Measurements from ENCODE around the gene HPCAL1. TPM values are rescaled to one million over a fixed set of nuclear protein-coding genes. Genes with fewer than 3 reads are reported as not detected.
A peak's percentile ranks its signal among the peaks of the same experiment; 100 is the strongest.

The HPCAL1 gene
- total RNA-seq, 2 experiments from 2014 or later = 61.6 to 63.6 TPM

- H3K4me1 Mint-ChIP-seq = peaks cover 65% of the 10 kb centered on the region
- CTCF ChIA-PET = interaction anchor here (1.1 to 5.7 kb wide), 11 partner anchors 10 to 1451 kb away, joined by 3 to 31 read pairs (median 5); no protein-coding TSS in a partner anchor
Measured at GRCh38 chr2:10304458-10305253, 2.0 kb downstream of the HPCAL1 start.

GRCh38 chr2:10305254-10305635 lies 2.5 kb downstream of the HPCAL1 start:
- ChIA-PET POLR2A (interaction anchor here (0.6 to 1.3 kb wide), 2 partner anchors 27 to 103 kb away, joined by 3 to 8 read pairs; no protein-coding TSS in a partner anchor), CTCF (interaction anchor here (1.1 to 5.7 kb wide), 8 partner anchors 10 to 181 kb away, joined by 3 to 31 read pairs (median 4); no protein-coding TSS in a partner anchor)
- Mint-ChIP-seq H3K27ac (peak overlapping the region; percentile 83), H3K36me3 (ENCODE audit: low read depth) (peaks cover 12% of the 10 kb centered on the region), H3K4me1 (peaks cover 63% of the 10 kb centered on the region), H3K27me3 (no peaks in the 10 kb centered on the region), H3K4me3 (peak overlapping the region; percentile 97), H3K9me3 (peaks cover 7% of the 10 kb centered on the region)
- DNase-seq = peak; percentile 77

More at GRCh38 chr2:10304458-10305253, 2.0 kb downstream of the HPCAL1 start:
- Mint-ChIP-seq H3K27ac (peak overlapping the region; percentile 83), H3K36me3 (ENCODE audit: low read depth) (peaks cover 9% of the 10 kb centered on the region), H3K9me3 (peaks cover 3% of the 10 kb centered on the region), H3K27me3 (no peaks in the 10 kb centered on the region), H3K4me3 (peak overlapping the region; percentile 97)
- POLR2A ChIA-PET = interaction anchor here (0.6 to 1.3 kb wide), 4 partner anchors 104 to 178 kb away, joined by 4 to 8 read pairs (median 4); no protein-coding TSS in a partner anchor
- DNase-seq = no peak

DNA sequence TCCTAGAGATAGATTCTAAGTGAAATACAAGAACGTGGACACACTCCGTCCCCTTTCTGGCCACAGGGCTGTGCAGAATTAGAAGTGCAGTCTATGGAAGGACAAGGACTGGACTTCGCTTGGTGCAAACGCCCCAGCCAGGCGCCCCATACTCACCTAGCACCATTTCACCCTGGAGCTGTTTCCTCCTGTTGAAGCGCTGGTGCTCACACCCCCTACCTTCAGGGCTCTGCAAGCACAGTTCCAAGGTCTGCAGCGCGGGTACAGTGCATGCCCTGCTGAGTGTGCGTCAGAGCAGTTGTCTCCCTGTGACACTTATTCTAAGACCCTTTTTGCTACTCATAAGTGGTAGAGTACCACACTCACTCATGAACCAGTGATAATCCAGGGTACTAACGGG lies 3.0 kb downstream of the HPCAL1 start:
- peak overlapping the region; percentile 97 for H3K4me3 Mint-ChIP-seq
- H3K27ac Mint-ChIP-seq = peak overlapping the region; percentile 83
- no peaks in the 10 kb centered on the region for H3K27me3 Mint-ChIP-seq
- H3K9me3 Mint-ChIP-seq = peaks cover 7% of the 10 kb centered on the region
- POLR2A ChIA-PET = interaction anchor here (0.6 to 1.3 kb wide), 2 partner anchors 26 to 103 kb away, joined by 3 to 8 read pairs; no protein-coding TSS in a partner anchor
- peaks cover 12% of the 10 kb centered on the region for H3K36me3 Mint-ChIP-seq (ENCODE audit: low read depth)
- CTCF ChIA-PET = interaction anchor here (0.6 to 3.0 kb wide), 9 partner anchors 11 to 1940 kb away, joined by 3 to 9 read pairs (median 5); no protein-coding TSS in a partner anchor
- peak; percentile 51 for DNase-seq
- H3K4me1 Mint-ChIP-seq = peaks cover 58% of the 10 kb centered on the region

DNA sequence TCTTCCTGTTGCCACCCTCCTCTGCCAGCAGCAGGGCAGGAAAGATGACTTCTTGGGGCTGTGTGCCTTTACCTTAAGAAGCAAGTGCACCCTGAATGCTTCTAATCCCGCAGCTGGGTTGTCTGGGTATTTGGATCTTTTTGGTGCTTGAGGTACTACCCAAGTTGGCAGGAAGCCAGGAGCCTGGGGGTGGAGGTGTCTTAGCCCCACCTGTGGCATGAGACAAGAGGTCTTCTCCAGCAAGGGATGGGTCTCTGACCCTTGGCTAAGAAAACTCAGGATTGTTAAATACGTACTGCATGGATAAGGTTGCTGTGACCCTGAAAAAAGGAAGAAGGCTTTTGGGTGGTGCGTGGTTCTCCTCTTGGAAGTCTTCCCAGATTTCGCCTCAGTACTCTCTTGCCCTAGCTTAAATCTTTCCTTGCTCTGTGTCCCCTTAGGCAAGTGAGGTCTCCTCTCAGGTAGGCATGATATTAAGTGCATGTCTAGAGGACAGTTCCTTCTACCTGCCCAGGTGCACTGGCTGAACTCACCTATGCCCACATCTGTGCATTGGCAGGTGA lies 4.3 kb downstream of the HPCAL1 start:
- Mint-ChIP-seq H3K4me3 (no peak overlapping the region), H3K36me3 (ENCODE audit: low read depth) (peaks cover 12% of the 10 kb centered on the region), H3K4me1 (peaks cover 46% of the 10 kb centered on the region), H3K9me3 (peaks cover 7% of the 10 kb centered on the region), H3K27me3 (no peaks in the 10 kb centered on the region), H3K27ac (no peak overlapping the region)
- ChIA-PET CTCF (interaction anchor here (1.4 to 3.0 kb wide), 5 partner anchors 13 to 102 kb away, joined by 3 to 9 read pairs (median 7); no protein-coding TSS in a partner anchor), POLR2A (no interaction called here)
- no peak for DNase-seq

DNA sequence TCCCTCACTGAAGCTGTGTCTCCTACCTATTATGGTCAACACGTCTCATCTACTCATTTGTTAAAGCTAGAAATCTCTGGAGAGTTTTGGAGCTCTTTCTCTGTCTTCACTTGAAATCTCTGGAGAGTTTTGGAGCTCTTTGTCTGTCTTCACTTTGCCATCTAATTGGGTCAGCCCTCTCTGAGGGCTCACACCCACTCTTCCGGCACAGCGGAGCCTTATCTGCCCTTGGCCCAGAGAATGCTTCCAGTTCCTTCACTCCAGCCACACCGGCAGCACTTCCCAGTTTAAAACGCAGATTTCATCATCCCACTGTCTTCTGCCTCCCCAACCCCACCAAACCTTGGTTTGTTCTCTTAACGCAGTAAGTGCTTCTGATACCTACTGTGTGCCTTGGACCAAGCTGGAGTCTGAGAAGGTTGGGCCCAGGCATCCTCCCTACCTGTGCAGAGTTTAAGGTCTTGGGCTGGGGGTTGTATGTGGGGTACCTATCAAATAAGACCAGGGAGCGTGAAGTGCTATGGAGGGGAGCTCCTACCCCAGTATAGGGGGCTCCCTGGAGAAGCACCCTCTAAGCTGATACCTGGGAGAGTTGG lies 5.0 kb downstream of the HPCAL1 start:
- ChIA-PET CTCF (interaction anchor here (0.5 to 3.0 kb wide), 8 partner anchors 12 to 143 kb away, joined by 3 to 9 read pairs (median 4); no protein-coding TSS in a partner anchor), POLR2A (no interaction called here)
- Mint-ChIP-seq H3K9me3 (peaks cover 7% of the 10 kb centered on the region), H3K27ac (no peak overlapping the region), H3K36me3 (ENCODE audit: low read depth) (peaks cover 12% of the 10 kb centered on the region), H3K4me3 (no peak overlapping the region), H3K27me3 (no peaks in the 10 kb centered on the region), H3K4me1 (peaks cover 46% of the 10 kb centered on the region)
- no peak for DNase-seq

DNA sequence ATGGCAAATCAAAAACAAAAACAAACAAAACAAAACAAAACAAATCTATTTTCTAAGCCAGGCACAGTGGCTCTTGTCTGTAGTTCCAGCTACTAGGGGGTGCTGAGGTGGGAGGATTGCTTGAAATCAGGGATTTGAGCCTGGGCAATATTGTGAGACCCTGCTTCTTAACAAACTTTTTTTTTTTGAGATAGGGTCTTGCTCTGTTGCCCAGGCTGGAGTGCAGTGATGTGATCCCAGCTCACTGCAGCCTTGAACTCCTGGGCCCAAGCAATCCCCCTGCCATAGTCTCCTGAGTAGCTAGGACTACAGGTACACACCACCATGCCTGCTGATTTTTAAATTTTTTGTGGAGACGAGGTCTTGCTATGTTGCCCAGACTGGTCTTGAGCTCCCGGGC lies 6.2 kb downstream of the HPCAL1 start:
- no peak overlapping the region for H3K27ac Mint-ChIP-seq
- H3K4me1 Mint-ChIP-seq = peaks cover 44% of the 10 kb centered on the region
- H3K9me3 Mint-ChIP-seq = peaks cover 7% of the 10 kb centered on the region
- DNase-seq = no peak
- no peak overlapping the region for H3K4me3 Mint-ChIP-seq
- peaks cover 12% of the 10 kb centered on the region for H3K36me3 Mint-ChIP-seq (ENCODE audit: low read depth)
- POLR2A ChIA-PET = no interaction called here
- CTCF ChIA-PET = interaction anchor here (0.6 to 1.4 kb wide), 4 partner anchors 17 to 167 kb away, joined by 3 to 4 read pairs (median 3); no protein-coding TSS in a partner anchor
- no peaks in the 10 kb centered on the region for H3K27me3 Mint-ChIP-seq

DNA sequence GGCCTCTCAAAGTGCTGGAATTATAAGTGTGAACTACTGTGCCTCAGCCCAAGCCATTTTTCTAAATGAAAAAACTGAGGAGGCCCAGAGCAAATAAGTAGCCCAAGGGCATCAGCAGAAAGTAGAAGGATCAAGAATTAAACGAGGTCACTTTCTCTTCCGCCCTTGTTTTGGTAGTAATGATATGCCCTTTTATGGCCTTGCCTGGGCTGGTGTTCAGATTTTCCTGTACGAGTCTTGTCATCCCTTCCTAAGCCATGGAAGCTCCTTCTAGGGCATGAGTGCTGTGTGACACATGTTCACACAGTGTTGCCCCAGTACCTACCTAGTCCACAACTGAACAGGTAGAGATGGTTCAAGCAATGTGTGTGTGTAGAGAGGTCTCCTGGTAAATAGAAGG lies 6.6 kb downstream of the HPCAL1 start:
- no peaks in the 10 kb centered on the region for H3K27me3 Mint-ChIP-seq
- H3K4me3 Mint-ChIP-seq = no peak overlapping the region
- H3K36me3 Mint-ChIP-seq (ENCODE audit: low read depth) = peaks cover 12% of the 10 kb centered on the region
- CTCF ChIA-PET = interaction anchor here (1.2 to 1.4 kb wide), 3 partner anchors 17 to 168 kb away, joined by 3 to 4 read pairs (median 3); no protein-coding TSS in a partner anchor
- no peak overlapping the region for H3K27ac Mint-ChIP-seq
- POLR2A ChIA-PET = no interaction called here
- H3K4me1 Mint-ChIP-seq = peaks cover 46% of the 10 kb centered on the region
- H3K9me3 Mint-ChIP-seq = peaks cover 7% of the 10 kb centered on the region
- DNase-seq = no peak

DNA sequence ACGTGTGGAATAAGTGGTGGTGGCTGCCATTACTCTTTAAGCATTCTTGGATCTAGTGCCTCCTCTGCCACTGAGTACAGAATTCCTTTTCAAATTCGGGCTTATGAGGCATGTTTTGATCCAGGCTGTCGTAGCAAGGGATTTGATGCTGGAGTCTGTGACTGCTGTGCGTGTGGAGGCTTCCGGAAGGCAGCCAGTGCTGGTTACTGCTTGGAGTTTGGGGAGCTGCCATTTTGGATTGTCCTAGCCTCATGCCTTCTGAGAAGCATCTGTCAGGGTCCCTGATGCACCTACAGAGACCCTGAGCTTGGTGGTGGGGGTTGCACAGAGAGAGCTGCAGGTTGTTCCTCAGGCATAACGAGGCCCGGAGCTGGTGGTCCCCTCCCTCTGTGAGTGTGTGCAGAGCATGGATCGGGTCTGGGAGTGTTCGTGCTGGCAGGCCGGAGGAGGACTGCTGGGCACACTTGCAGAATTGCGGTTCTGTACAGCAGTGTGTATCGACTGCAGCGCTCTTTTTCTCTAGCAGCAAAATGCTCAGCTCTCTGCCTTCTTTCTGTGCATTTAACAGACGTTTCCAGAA lies 7.7 kb downstream of the HPCAL1 start:
- no peak for DNase-seq
- Mint-ChIP-seq H3K4me1 (peaks cover 44% of the 10 kb centered on the region), H3K4me3 (no peak overlapping the region), H3K9me3 (peaks cover 7% of the 10 kb centered on the region), H3K27me3 (no peaks in the 10 kb centered on the region), H3K36me3 (ENCODE audit: low read depth) (peaks cover 12% of the 10 kb centered on the region), H3K27ac (no peak overlapping the region)
- POLR2A ChIA-PET = no interaction called here
- CTCF ChIA-PET = interaction anchor here (0.6 to 1.4 kb wide), 4 partner anchors 8 to 172 kb away, joined by 3 read pairs; no protein-coding TSS in a partner anchor

GRCh38 chr2:10311736-10312135 lies 9.0 kb downstream of the HPCAL1 start:
- no peak for DNase-seq
- CTCF ChIA-PET = interaction anchor here (1.4 kb wide), 1 partner anchor 123 kb away, joined by 3 read pairs; no protein-coding TSS in a partner anchor
- POLR2A ChIA-PET = no interaction called here
- peaks cover 7% of the 10 kb centered on the region for H3K9me3 Mint-ChIP-seq
- H3K27me3 Mint-ChIP-seq = no peaks in the 10 kb centered on the region
- H3K36me3 Mint-ChIP-seq (ENCODE audit: low read depth) = peaks cover 10% of the 10 kb centered on the region
- H3K4me1 Mint-ChIP-seq = peaks cover 43% of the 10 kb centered on the region
- no peak overlapping the region for H3K4me3 Mint-ChIP-seq
- no peak overlapping the region for H3K27ac Mint-ChIP-seq

- H3K4me1 Mint-ChIP-seq = peaks cover 35% of the 10 kb centered on the region
- H3K4me3 Mint-ChIP-seq = no peak overlapping the region
- peaks cover 7% of the 10 kb centered on the region for H3K9me3 Mint-ChIP-seq
- CTCF ChIA-PET = interaction anchor here (1.5 kb wide), 1 partner anchor 19 kb away, joined by 6 read pairs; no protein-coding TSS in a partner anchor
- H3K36me3 Mint-ChIP-seq (ENCODE audit: low read depth) = peaks cover 8% of the 10 kb centered on the region
- DNase-seq = no peak
- no peak overlapping the region for H3K27ac Mint-ChIP-seq
- POLR2A ChIA-PET = no interaction called here
- H3K27me3 Mint-ChIP-seq = no peaks in the 10 kb centered on the region
Measured at GRCh38 chr2:10312437-10312957, 9.8 kb downstream of the HPCAL1 start.

GRCh38 chr2:10316336-10316735 lies 13.6 kb downstream of the HPCAL1 start:
- CTCF ChIA-PET = no interaction called here
- Mint-ChIP-seq H3K4me3 (no peak overlapping the region), H3K36me3 (ENCODE audit: low read depth) (peaks cover 10% of the 10 kb centered on the region), H3K27me3 (no peaks in the 10 kb centered on the region), H3K4me1 (peaks cover 27% of the 10 kb centered on the region), H3K27ac (no peak overlapping the region), H3K9me3 (peaks cover 4% of the 10 kb centered on the region)
- DNase-seq = no peak
- POLR2A ChIA-PET = no interaction called here

GRCh38 chr2:10316860-10317259 lies 14.2 kb downstream of the HPCAL1 start:
- no peak overlapping the region for H3K27ac Mint-ChIP-seq
- peaks cover 15% of the 10 kb centered on the region for H3K36me3 Mint-ChIP-seq (ENCODE audit: low read depth)
- CTCF ChIA-PET = interaction anchor here (0.6 kb wide), 1 partner anchor 809 kb away, joined by 3 read pairs; no protein-coding TSS in a partner anchor
- H3K27me3 Mint-ChIP-seq = no peaks in the 10 kb centered on the region
- H3K4me1 Mint-ChIP-seq = peaks cover 29% of the 10 kb centered on the region
- H3K9me3 Mint-ChIP-seq = peaks cover 4% of the 10 kb centered on the region
- H3K4me3 Mint-ChIP-seq = no peak overlapping the region
- POLR2A ChIA-PET = no interaction called here
- no peak for DNase-seq

All from activated CD4-positive, alpha-beta T cell treated with anti-CD3 and anti-CD28 coated beads, Interleukin-2, amount 10 ng/mL, durations not matched to agents 7 days and 5 days (primary cell).